OCI-LY1 (cell line): Measurements from ENCODE around the gene CCT6B.

Experiments
- H2AFZ ChIP-seq: fragments of 200-600 bp; sonication (generic), shearing (Covaris generic); 2 replicates; pipeline ENCODE4 v1.6.0; 2014; ENCODE audit warnings: antibody characterized with exemption, mild to moderate bottlenecking, low read length
- H3F3A ChIP-seq: fragments of 200-600 bp; sonication (generic), shearing (Covaris generic); 2 replicates; pipeline ENCODE4 v1.6.0; 2014; ENCODE audit warnings: mild to moderate bottlenecking, antibody characterized with exemption, low read length, moderate library complexity; ENCODE audit not compliant: insufficient read depth
- H3K27ac ChIP-seq: fragments of 200-600 bp; sonication (generic); 2 replicates; pipeline ENCODE4 v1.5.1; 2014; ENCODE audit warnings: low read length, mixed run types, mild to moderate bottlenecking, low read depth; ENCODE audit not compliant: poor library complexity, severe bottlenecking
- H3K27me3 ChIP-seq: fragments of 200-600 bp; sonication (generic); 2 replicates; pipeline ENCODE4 v1.6.0; 2014; ENCODE audit warnings: antibody characterized with exemption, mild to moderate bottlenecking, low read length, moderate library complexity; ENCODE audit not compliant: insufficient read depth
- H3K36me3 ChIP-seq: fragments of 200-600 bp; sonication (generic); 2 replicates; pipeline ENCODE4 v1.6.1; 2014; ENCODE audit warnings: mild to moderate bottlenecking, antibody characterized with exemption, low read length, moderate library complexity, mixed read lengths; ENCODE audit not compliant: insufficient read depth
- H3K4me1 ChIP-seq: fragments of 200-600 bp; sonication (generic); 2 replicates; pipeline ENCODE4 v1.5.1; 2014; ENCODE audit warnings: mild to moderate bottlenecking, low read length, moderate library complexity; ENCODE audit not compliant: insufficient read depth, severe bottlenecking
- H3K4me2 ChIP-seq: fragments of 200-600 bp; sonication (generic), shearing (Covaris generic); 2 replicates; pipeline ENCODE4 v1.6.1; 2014; ENCODE audit warnings: low read length
- H3K4me3 ChIP-seq: fragments of 200-600 bp; sonication (generic); 2 replicates; pipeline ENCODE4 v1.5.1; 2014; ENCODE audit warnings: low read length, low read depth, mild to moderate bottlenecking, mixed read lengths; ENCODE audit not compliant: poor library complexity, severe bottlenecking
- H3K79me2 ChIP-seq: fragments of 200-600 bp; shearing (Covaris generic); 2 replicates; pipeline ENCODE4 v1.6.1; 2016; ENCODE audit warnings: mixed run types, low read length, mixed read lengths; ENCODE audit not compliant: insufficient read depth
- H3K9ac ChIP-seq: fragments of 200-600 bp; sonication (generic), shearing (Covaris generic); 2 replicates; pipeline ENCODE4 v1.6.1; 2014; ENCODE audit warnings: mild to moderate bottlenecking, low read length, mixed read lengths
- H3K9me2 ChIP-seq: fragments of 200-600 bp; sonication (generic), shearing (Covaris generic); 2 replicates; pipeline ENCODE4 v1.6.1; 2014; ENCODE audit warnings: low read depth, mild to moderate bottlenecking, low read length, mixed read lengths
- H3K9me3 ChIP-seq: fragments of 200-600 bp; shearing (Covaris generic); 2 replicates; pipeline ENCODE4 v1.6.1; 2014; ENCODE audit warnings: low read length, mixed read lengths
- H4K20me1 ChIP-seq: fragments of 200-600 bp; sonication (generic), shearing (Covaris generic); 2 replicates; pipeline ENCODE4 v1.6.0; 2016; ENCODE audit warnings: mild to moderate bottlenecking, low read length; ENCODE audit not compliant: insufficient read depth
- EZH2 ChIP-seq: fragments of 200-600 bp; sonication (generic), shearing (Covaris generic); IDR thresholded peaks from 2 replicates; pipeline ENCODE4 v1.8.0; 2017; ENCODE audit warnings: borderline replicate concordance, mixed run types, mild to moderate bottlenecking, antibody characterized with exemption, low read length, moderate library complexity, mixed read lengths
- TF ChIP-seq, protein P1 (sequence below): fragments of 200-600 bp; sonication (generic), shearing (Covaris generic); IDR thresholded peaks from 2 replicates; pipeline ENCODE4 v1.5.1; 2017; ENCODE audit warnings: mild to moderate bottlenecking, antibody characterized with exemption, low read length, moderate library complexity, mixed read lengths

Gene CCT6B

DNA sequence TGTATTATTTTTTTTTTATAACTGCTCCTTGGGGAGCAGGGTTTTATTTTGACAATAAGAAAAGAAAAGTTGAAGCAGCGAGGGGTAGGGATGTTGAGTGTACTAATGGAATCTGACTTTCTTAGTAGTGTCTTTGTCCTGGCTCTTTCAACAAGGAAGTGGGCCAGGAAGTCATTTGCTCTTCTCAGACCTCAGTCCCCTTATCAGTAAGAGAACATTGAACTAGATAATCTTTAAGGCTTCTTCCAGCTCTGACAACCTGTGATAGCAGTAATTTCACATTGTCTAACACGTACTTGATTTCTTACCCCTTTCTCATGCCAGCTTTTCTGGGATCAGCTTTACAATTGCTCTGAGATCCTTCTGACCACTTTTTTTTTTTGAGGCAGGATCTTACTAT is 27.4 kb upstream of the CCT6B start:
- no peaks in the 10 kb centered on the region for H3K4me1 ChIP-seq
- no peaks in the 10 kb centered on the region for H3F3A ChIP-seq
- H3K79me2 ChIP-seq: no peaks in the 10 kb centered on the region
- H3K9me3 ChIP-seq: no peaks in the 10 kb centered on the region
- H3K27ac ChIP-seq: no peak overlapping the region
- no peaks in the 10 kb centered on the region for H3K9me2 ChIP-seq
- no peak for TF ChIP-seq EZH2
- TF ChIP-seq, protein P1, sequence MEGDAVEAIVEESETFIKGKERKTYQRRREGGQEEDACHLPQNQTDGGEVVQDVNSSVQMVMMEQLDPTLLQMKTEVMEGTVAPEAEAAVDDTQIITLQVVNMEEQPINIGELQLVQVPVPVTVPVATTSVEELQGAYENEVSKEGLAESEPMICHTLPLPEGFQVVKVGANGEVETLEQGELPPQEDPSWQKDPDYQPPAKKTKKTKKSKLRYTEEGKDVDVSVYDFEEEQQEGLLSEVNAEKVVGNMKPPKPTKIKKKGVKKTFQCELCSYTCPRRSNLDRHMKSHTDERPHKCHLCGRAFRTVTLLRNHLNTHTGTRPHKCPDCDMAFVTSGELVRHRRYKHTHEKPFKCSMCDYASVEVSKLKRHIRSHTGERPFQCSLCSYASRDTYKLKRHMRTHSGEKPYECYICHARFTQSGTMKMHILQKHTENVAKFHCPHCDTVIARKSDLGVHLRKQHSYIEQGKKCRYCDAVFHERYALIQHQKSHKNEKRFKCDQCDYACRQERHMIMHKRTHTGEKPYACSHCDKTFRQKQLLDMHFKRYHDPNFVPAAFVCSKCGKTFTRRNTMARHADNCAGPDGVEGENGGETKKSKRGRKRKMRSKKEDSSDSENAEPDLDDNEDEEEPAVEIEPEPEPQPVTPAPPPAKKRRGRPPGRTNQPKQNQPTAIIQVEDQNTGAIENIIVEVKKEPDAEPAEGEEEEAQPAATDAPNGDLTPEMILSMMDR: no peak
- no peak overlapping the region for H3K4me2 ChIP-seq
- no peaks in the 10 kb centered on the region for H4K20me1 ChIP-seq
- H3K36me3 ChIP-seq: peaks cover 58% of the 10 kb centered on the region
- H3K9ac ChIP-seq: no peak overlapping the region
- no peak overlapping the region for H2AFZ ChIP-seq
- H3K4me3 ChIP-seq: no peak overlapping the region
- no peaks in the 10 kb centered on the region for H3K27me3 ChIP-seq

DNA sequence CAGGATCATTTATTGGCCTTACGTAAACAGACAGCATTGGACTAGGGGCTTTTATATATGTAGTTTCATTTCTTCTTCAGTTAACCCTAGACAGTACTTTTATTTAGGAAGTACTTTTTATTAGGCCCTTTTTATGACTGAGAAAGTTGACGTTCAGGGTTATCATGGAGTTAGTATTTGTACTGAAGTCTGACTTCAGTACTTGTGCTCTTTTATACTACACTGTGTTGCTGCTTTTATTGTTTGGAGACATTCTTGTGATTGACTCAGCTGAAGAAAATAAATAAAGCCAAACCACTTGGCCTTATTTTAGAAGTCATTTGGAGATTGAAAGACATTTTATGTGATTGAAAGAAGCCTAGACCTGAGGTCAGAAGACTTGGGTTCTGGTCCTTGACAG is 26.0 kb upstream of the CCT6B start:
- Histone ChIP-seq H3K79me2 (no peaks in the 10 kb centered on the region), H4K20me1 (no peaks in the 10 kb centered on the region), H3K27ac (no peak overlapping the region), H3K4me1 (peaks cover under 1% of the 10 kb centered on the region), H3K27me3 (no peaks in the 10 kb centered on the region), H3K36me3 (peaks cover 55% of the 10 kb centered on the region), H3K9ac (no peak overlapping the region), H2AFZ (no peak overlapping the region), H3K4me2 (no peak overlapping the region), H3K9me2 (no peaks in the 10 kb centered on the region), H3K4me3 (no peak overlapping the region), H3K9me3 (no peaks in the 10 kb centered on the region), H3F3A (no peaks in the 10 kb centered on the region)
- TF ChIP-seq, protein P1: no peak
- TF ChIP-seq EZH2: no peak

- Histone ChIP-seq H3K9ac (peak overlapping the region; percentile 95), H2AFZ (no peak overlapping the region), H3K4me3 (peak overlapping the region; percentile 86)
Measured at GRCh38 chr17:34981538-34982241, 20.4 kb upstream of the CCT6B start.

More at GRCh38 chr17:34981538-34982241, 20.4 kb upstream of the CCT6B start:
- Histone ChIP-seq H3F3A (no peaks in the 10 kb centered on the region), H3K4me1 (peaks cover 19% of the 10 kb centered on the region), H3K79me2 (peaks cover 6% of the 10 kb centered on the region; the same call in 1 of the 2 replicates), H3K36me3 (peaks cover 9% of the 10 kb centered on the region), H3K27me3 (no peaks in the 10 kb centered on the region), H3K4me2 (peak overlapping the region; percentile 88), H3K27ac (no peak overlapping the region), H3K9me2 (no peaks in the 10 kb centered on the region), H4K20me1 (no peaks in the 10 kb centered on the region), H3K9me3 (no peaks in the 10 kb centered on the region)
- TF ChIP-seq EZH2: no peak
- TF ChIP-seq, protein P1: no peak
